PC-3 (cell line): ENCODE measurements around the gene LTA.
A peak's percentile ranks its signal among the peaks of the same experiment; 100 is the strongest.
"Not testable (repeated sequence)": the region's sequence is repeated elsewhere in the genome, so short reads cannot be mapped to it uniquely, and the experiment has no call there.

Source experiments
- CTCF ChIP-seq: fragments of 300-600 bp; sonication (generic); conservative IDR thresholded peaks from 2 replicates; pipeline ENCODE4 v1.5.1; 2017; ENCODE audit warnings: antibody characterized with exemption, low read depth, mild to moderate bottlenecking, low read length
- EZH2 ChIP-seq: fragments of 300-600 bp; sonication (generic); IDR thresholded peaks from one replicate; pipeline ENCODE4 v1.6.1; 2017; ENCODE audit warnings: antibody characterized with exemption, mild to moderate bottlenecking, low read length; ENCODE audit not compliant: unreplicated experiment
- EZH2phosphoT487 ChIP-seq: fragments of 300-600 bp; sonication (generic); IDR thresholded peaks from 2 replicates; pipeline ENCODE4 v1.6.1; 2018; ENCODE audit warnings: mild to moderate bottlenecking, antibody characterized with exemption, low read length, borderline replicate concordance

GRCh38 chr6:31551371-31551770 lies 20.7 kb upstream of the LTA start:
- TF ChIP-seq CTCF: peak; percentile 52
- TF ChIP-seq EZH2phosphoT487, EZH2: not testable (repeated sequence)
